ENCODE measurements around the gene HOXA7.

Gene HOXA7

DNA sequence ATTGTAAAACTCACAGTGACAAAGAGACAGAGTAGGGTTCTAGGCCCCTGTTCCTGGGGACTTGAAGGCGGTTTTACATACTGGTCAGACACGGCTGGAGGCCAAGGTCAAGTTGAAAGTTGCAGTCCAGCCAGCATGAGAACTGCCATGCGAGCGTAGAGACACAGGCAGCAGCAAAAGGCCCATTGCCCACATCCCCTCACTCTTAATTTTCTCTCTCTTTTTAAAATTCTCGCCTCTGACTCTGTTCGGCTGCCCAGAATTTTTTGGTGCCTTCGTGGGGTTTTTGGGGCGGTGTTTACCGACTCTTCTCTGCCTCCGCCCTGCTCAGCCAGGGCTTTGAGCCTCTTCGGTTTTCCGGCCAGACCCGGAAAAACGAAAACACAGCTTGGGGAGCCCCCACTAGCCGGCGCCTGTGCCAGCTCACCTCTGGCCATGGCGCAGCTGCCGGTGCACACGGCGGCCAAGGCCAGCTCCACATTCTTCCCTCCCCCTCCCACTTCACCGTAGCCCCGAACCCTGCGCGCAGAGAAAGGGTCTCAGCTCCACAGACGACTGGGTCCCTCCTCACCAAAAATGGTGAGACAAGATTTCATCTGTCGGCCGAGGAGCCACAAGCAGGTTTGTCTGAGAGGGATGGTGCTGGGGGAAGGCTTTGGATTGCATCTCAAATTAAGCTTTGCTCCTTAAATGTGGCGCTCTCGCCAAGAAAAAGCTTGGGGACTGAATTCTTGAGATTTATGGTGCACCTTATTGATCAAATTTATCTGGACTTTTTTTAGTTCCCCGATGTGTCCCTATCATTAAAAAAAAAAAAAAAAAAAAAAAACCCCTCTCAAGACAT, 45.8 kb upstream of the HOXA7 start:
- TF ChIP-seq, protein P1, sequence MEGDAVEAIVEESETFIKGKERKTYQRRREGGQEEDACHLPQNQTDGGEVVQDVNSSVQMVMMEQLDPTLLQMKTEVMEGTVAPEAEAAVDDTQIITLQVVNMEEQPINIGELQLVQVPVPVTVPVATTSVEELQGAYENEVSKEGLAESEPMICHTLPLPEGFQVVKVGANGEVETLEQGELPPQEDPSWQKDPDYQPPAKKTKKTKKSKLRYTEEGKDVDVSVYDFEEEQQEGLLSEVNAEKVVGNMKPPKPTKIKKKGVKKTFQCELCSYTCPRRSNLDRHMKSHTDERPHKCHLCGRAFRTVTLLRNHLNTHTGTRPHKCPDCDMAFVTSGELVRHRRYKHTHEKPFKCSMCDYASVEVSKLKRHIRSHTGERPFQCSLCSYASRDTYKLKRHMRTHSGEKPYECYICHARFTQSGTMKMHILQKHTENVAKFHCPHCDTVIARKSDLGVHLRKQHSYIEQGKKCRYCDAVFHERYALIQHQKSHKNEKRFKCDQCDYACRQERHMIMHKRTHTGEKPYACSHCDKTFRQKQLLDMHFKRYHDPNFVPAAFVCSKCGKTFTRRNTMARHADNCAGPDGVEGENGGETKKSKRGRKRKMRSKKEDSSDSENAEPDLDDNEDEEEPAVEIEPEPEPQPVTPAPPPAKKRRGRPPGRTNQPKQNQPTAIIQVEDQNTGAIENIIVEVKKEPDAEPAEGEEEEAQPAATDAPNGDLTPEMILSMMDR (IDR thresholded peaks at IDR 0.05; ENCODE audit: low read depth, low read length, missing control alignments): no peak
- DNase-seq (ENCODE audit: extremely low read depth, low read depth): no peak
- H3K4me3 ChIP-seq (replicated peaks; ENCODE audit: low read depth, low read length): peak overlapping the region; percentile 46

DNA sequence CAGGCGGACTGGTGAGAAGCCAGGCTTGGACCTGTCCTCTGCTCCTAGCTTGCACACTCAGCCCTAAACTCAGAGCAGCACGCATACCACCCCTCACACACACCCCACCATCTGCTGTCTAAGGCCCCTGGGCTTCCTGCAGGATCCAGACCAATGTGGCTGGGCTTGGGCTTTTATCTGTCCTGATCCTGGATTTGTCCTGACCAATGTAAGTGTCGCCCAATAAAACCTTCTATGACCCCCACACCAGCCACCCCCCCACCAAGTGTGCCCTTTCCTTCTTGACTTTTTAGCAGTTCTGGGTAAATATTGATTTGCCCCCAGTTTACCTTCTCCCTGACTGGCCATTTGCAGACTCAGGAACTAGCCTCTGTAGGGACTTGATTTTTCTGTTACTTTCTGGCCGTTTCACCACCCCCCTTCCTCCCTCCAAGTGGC, 45.1 kb upstream of the HOXA7 start:
- H3K4me3 ChIP-seq (replicated peaks; ENCODE audit: low read depth, low read length): peak overlapping the region; percentile 46
- DNase-seq (ENCODE audit: extremely low read depth, low read depth): no peak
- TF ChIP-seq, protein P1 (IDR thresholded peaks at IDR 0.05; ENCODE audit: low read depth, low read length, missing control alignments): no peak

DNA sequence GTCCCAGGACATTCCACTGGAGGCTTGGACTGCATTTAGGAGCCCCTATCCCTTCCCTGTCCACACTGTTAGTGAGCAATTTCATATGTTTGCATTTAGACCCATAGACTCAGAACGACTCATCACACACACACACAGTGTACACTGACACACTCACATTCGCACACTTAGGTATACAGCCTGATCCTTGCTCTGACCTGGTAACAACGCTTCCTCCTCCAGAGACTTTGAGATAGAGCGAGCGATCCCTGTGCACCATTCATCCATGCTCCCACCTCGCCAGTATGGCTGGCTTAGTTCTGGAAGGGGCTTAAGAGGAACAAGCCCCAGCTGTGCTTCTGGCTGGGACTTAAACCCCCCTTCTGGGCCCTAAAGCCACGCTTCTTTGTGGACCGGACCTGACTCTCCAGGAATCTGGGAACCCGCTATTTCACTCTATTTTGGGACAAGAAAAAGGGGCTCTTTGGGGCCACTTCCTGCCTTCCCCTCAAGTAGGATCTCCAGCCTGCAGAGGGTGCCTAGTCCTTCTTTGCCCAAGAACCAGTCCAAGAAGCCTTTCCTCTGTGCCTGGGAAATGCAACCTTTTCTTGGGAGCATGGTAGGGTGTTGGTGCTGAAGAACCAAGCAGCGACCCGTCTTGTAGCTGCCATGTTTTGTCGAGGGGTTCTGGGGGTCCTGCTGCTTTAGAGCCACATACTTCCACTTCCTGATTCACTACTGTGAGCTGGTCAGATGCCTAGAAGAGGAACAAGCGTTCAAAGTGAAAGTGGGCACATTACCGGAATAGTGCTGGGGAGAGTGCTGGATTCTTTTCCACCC, 44.5 kb upstream of the HOXA7 start:
- TF ChIP-seq, protein P1 (IDR thresholded peaks at IDR 0.05; ENCODE audit: low read depth, low read length, missing control alignments): no peak
- no peak for DNase-seq (ENCODE audit: extremely low read depth, low read depth)
- H3K4me3 ChIP-seq (replicated peaks; ENCODE audit: low read depth, low read length): peak overlapping the region; percentile 46

DNA sequence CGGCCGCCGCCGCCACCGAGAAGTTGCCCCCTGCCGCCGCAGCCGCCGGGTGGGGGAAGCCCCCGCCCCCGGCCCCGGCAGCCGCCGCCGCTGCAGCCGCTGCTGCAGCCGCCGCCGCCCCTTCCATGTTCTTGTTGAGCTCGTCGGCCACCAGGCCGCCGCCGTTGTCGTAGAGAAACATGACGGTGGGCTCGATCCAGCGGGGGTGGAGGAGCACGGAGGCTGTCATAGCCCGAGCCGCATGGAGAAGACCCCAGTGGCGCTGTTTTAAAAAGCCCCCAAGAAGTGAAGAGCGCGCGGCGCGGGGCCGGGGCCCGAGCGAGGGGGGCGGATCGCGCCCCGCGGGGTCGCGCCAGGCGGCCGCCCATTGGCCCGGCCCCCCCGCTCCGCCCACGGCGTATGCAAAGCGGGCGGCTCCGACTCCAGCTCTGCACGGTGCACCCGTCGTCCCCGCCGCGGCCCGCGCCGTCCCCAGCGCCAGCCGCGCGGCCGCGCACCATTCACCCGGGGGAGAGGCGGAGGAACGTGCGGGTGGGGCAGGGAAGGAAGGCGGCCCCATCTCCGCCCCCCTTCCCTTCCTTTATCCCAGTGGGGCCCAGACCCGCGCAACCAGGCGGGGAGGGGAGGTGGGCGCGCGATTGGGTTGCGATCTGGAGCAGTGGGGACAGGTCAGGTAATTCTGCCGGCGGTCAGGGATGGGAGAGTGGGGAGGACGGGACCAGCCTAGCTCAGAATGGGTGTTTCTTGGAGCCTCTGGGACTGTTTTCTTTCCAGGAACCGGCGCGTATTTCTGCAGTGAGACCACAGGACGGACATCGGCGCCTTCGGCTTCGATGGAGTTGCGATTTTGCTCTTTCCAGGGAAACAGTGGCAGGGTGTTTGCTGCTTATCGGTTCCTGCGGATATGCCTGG, 43.6 kb upstream of the HOXA7 start, which contains the start of gene HOXA13:
Gene HOXA13, minus strand, starts transcription at position 243 of the 912 bp plus-strand sequence. Its CDS starts 14 bp downstream, at position 229.
- TF ChIP-seq, protein P1 (IDR thresholded peaks at IDR 0.05; ENCODE audit: low read depth, low read length, missing control alignments): no peak
- no peak for DNase-seq (ENCODE audit: extremely low read depth, low read depth)
- H3K4me3 ChIP-seq (replicated peaks; ENCODE audit: low read depth, low read length): peak within 1 kb of the TSS; percentile 83

DNA sequence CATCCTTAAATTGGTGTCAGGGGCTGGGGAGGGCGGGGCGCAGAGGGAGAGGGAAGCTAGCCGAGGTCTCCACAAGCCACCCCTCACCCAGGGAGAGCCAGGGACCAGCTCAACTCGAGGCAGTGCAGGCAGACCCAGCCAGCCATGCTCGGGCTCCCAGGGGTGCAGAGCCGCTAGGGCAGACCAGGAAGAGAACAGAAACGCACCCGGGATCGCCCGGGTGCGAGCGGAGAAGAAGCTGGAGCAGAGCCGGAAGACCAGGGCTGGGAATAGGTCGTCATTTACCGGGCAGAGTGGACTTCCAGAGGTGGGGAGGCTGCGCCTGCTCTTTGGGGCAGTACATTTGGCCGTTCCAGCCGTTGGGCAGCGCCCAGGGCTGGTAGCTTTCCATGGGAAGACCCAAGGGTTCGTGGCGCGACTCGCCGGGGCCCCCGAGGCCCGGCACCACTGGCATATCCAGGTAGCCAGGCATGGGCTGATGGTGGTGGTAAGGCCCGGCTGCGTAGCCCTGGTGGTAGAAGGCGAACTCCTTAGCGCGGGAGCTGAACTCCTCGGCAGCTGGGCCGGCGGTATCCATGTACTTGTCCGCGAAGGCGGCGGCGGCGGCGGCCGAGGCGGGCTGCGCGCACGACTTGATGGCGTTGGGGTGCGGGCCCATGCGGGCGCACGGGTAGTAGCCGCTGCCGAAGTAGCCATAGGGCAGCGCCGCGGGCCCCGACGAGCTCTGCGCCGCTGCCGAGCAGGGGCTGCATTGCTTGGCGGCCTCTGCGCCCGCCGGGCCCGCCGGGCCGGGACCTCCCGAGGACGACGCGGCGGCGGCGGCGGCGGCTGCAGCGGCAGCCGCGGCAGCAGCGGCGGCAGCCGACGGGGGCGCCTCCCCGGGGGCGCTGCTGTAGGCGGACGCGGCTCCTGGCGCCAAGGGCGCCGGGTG, 42.7 kb upstream of the HOXA7 start:
- no peak for DNase-seq (ENCODE audit: extremely low read depth, low read depth)
- TF ChIP-seq, protein P1 (IDR thresholded peaks at IDR 0.05; ENCODE audit: low read depth, low read length, missing control alignments): no peak
- peak overlapping the region; percentile 83 for H3K4me3 ChIP-seq (replicated peaks; ENCODE audit: low read depth, low read length)
